Erythroblast (primary cell): Measurements from ENCODE around the gene S100A3.

ENCODE experiments used
- GATA1 ChIP-seq: IDR thresholded peaks from 2 replicates; pipeline ENCODE4 v1.6.1; 2011; ENCODE audit warnings: low read depth, mild to moderate bottlenecking, control low read depth, low read length, moderate library complexity
- POLR2A ChIP-seq: IDR thresholded peaks from 2 replicates; pipeline ENCODE4 v1.6.1; 2011; ENCODE audit warnings: mild to moderate bottlenecking, low read length

GRCh38 chr1:153563991-153564390 is 14.9 kb upstream of the S100A3 start:
- TF ChIP-seq POLR2A (no peak), GATA1 (no peak)
